Esophagus squamous epithelium (tissue), 5 donors: ENCODE results near the gene PROCA1. TPM values are rescaled to one million over a fixed set of nuclear protein-coding genes. Genes with fewer than 3 reads are reported as not detected.

ENCODE experiments used
- DNase-seq: peaks from one replicate; lab custom pipeline; 2025; lab: John Stamatoyannopoulos, UW
- H3K27ac ChIP-seq, 4 donors: fragments of 200-600 bp; sonication (generic); one replicate each; pipeline ENCODE4 v1.5.1; 2016 to 2019; ENCODE audit warnings: mild to moderate bottlenecking in 1 of 4
- H3K27me3 ChIP-seq, 4 donors: fragments of 200-600 bp; sonication (generic); 1 replicate in 3 of 4; 2 replicates in 1 of 4; pipeline versions ENCODE4 v1.5.1 to v1.6.0; 2017 to 2021; ENCODE audit warnings: antibody characterized with exemption in 1 of 4
- H3K36me3 ChIP-seq, 3 donors: fragments of 200-600 bp; sonication (generic); one replicate each; pipeline ENCODE4 v1.5.1; 2016 to 2019
- H3K4me1 ChIP-seq, 3 donors: fragments of 200-600 bp; sonication (generic); one replicate each; pipeline ENCODE4 v1.5.1; 2017 to 2019
- H3K4me3 ChIP-seq, 4 donors: fragments of 200-600 bp; sonication (generic); 1 replicate in 3 of 4; 2 replicates in 1 of 4; pipeline ENCODE4 v1.5.1; 2016 to 2019; ENCODE audit warnings: mild to moderate bottlenecking in 2 of 4, moderate library complexity in 1 of 4
- H3K9me3 ChIP-seq, 3 donors: fragments of 200-600 bp; sonication (generic); one replicate each; pipeline ENCODE4 v1.5.1; 2016 to 2019
- CTCF ChIP-seq, 6 experiments: fragments of 450-650 bp in 4 of 6; fragments of 200-600 bp in 2 of 6; sonication (generic) in 2 of 6; IDR thresholded peaks; one replicate each; pipeline ENCODE4 v1.5.1; 2016 to 2019; ENCODE audit warnings: antibody characterized with exemption in 6 of 6, mild to moderate bottlenecking in 4 of 6, moderate library complexity in 4 of 6
- POLR2A ChIP-seq, 4 donors: fragments of 450-650 bp; IDR thresholded peaks; one replicate each; pipeline ENCODE4 v1.6.1; 2017; ENCODE audit warnings: antibody characterized with exemption in 4 of 4, mild to moderate bottlenecking in 4 of 4, moderate library complexity in 3 of 4
- WGBS, 2 donors: methylation state at CpG; one replicate each; pipeline ENCODE4 v1.1.5; 2018; 5-methylcytosine and 5-hydroxymethylcytosine counted together
- intact Hi-C: fragments of 100-400 bp; cut with DNase I; formaldehyde crosslinking; loops from one replicate; pipeline ENCODE4 v1.15.0; 2022
- total RNA-seq, 4 donors: library from RNA; depleted of rRNA; stranded (reverse); fragments of >200 nt; gene quantifications; one replicate each; pipeline ENCODE4 v1.1.0, GENCODE V29; 2016
- donor health status: DM: yes; HTN: yes; CAD: no.

PROCA1 gene
- total RNA-seq, 4 donors from 2014 or later: 0.48 to 1.1 (median 0.64) TPM; not detected in 1

GRCh38 chr17:28689011-28689410 lies 22.7 kb downstream of the PROCA1 start:
- intact Hi-C loops: no loop called here
- Histone ChIP-seq H3K9me3 (no peaks in the 10 kb centered on the region), H3K27ac (no peak overlapping the region), H3K4me1 (peaks cover 0 to 13% (median 0%) of the 10 kb centered on the region in 3 donors), H3K36me3 (peaks cover 46 to 100% (median 89%) of the 10 kb centered on the region in 3 donors), H3K4me3 (no peak overlapping the region), H3K27me3 (no peaks in the 10 kb centered on the region)
- TF ChIP-seq POLR2A (IDR thresholded peaks at IDR 0.05) (no peak), CTCF (IDR thresholded peaks at IDR 0.05) (no peak)
- WGBS, 2 donors: 93 to 100% methylated on average over 2 to 3 of the region's 3 CpGs
- no peak for DNase-seq

GRCh38 chr17:28688481-28688880 lies 23.2 kb downstream of the PROCA1 start:
- intact Hi-C loops: no loop called here
- Histone ChIP-seq H3K4me1 (peaks cover 0 to 13% (median 0%) of the 10 kb centered on the region in 3 donors), H3K27me3 (no peaks in the 10 kb centered on the region), H3K9me3 (no peaks in the 10 kb centered on the region), H3K27ac (no peak overlapping the region), H3K4me3 (no peak overlapping the region), H3K36me3 (peaks cover 49 to 100% (median 91%) of the 10 kb centered on the region in 3 donors)
- no peak for DNase-seq
- TF ChIP-seq POLR2A (IDR thresholded peaks at IDR 0.05) (no peak), CTCF (IDR thresholded peaks at IDR 0.05) (no peak)
- 92 to 98% methylated on average over 4 of the region's 4 CpGs for WGBS, 2 donors

DNA sequence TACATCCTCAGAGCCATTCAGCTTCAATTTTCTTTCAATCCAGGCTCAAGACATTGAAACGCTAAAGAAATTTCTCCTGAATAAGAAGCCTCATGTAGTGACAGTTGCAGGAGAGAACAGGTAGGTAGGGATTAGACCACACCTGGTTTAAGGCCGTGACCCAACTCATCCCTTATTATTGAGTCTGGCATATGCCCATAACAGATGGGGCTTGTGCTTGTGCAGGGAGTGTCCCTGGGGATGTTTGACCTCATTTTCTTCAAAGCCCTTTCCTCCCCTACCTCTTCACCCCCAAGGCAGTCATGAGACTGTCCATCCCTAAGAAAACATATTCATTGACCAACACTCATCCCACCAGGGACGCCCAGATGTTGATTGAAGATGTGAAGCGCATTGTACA lies 25.4 kb downstream of the PROCA1 start:
- no peak overlapping the region for H3K4me3 ChIP-seq
- WGBS, 2 donors: 76 to 78% methylated on average over 2 to 4 of the region's 4 CpGs
- DNase-seq: no peak
- no peaks in the 10 kb centered on the region for H3K9me3 ChIP-seq
- intact Hi-C loops: no loop called here
- peaks cover 0 to 13% (median 0%) of the 10 kb centered on the region in 3 donors for H3K4me1 ChIP-seq
- TF ChIP-seq CTCF (IDR thresholded peaks at IDR 0.05) (no peak), POLR2A (IDR thresholded peaks at IDR 0.05) (no peak)
- no peak overlapping the region for H3K27ac ChIP-seq
- peaks cover 59 to 100% (median 94%) of the 10 kb centered on the region in 3 donors for H3K36me3 ChIP-seq
- no peaks in the 10 kb centered on the region for H3K27me3 ChIP-seq

- peaks cover 0 to 13% (median 0%) of the 10 kb centered on the region in 3 donors for H3K4me1 ChIP-seq
- no peaks in the 10 kb centered on the region for H3K9me3 ChIP-seq
- 83 to 86% methylated on average over 5 of the region's 5 CpGs for WGBS, 2 donors
- no peak overlapping the region for H3K27ac ChIP-seq
- H3K36me3 ChIP-seq: peaks cover 60 to 100% (median 93%) of the 10 kb centered on the region in 3 donors
- H3K4me3 ChIP-seq: no peak overlapping the region
- intact Hi-C loops: no loop called here
- H3K27me3 ChIP-seq: no peaks in the 10 kb centered on the region
- TF ChIP-seq CTCF (IDR thresholded peaks at IDR 0.05): no peak
- no peak for TF ChIP-seq POLR2A (IDR thresholded peaks at IDR 0.05)
- no peak for DNase-seq
Observed at GRCh38 chr17:28685366-28685765, 26.3 kb downstream of the PROCA1 start.

DNA sequence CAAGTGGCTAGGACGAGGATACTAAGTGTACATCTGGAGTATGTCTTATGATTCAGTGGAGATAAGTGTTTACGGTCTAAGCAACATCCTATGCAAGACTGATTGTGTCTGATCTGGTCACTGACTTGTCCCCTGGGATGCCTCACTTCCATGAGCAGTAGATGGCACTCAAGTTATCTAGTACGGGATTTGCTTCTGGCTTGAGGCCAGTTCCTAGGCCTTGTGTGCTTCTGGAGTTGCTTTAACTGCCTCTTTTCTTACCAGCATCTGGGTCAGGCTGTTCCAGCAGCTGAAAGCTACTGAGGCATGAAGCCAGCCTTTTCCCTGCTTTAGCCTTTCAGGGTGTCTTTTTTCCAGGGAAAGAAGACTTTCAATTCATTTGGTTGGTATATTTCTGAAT lies 26.7 kb downstream of the PROCA1 start:
- no peaks in the 10 kb centered on the region for H3K27me3 ChIP-seq
- WGBS, 2 donors: 60 to 76% methylated on average over 3 of the region's 3 CpGs
- H3K27ac ChIP-seq: no peak overlapping the region
- no peak overlapping the region for H3K4me3 ChIP-seq
- H3K9me3 ChIP-seq: no peaks in the 10 kb centered on the region
- intact Hi-C loops: no loop called here
- H3K36me3 ChIP-seq: peaks cover 60 to 100% (median 92%) of the 10 kb centered on the region in 3 donors
- peaks cover 0 to 13% (median 0%) of the 10 kb centered on the region in 3 donors for H3K4me1 ChIP-seq
- DNase-seq: no peak
- TF ChIP-seq POLR2A (IDR thresholded peaks at IDR 0.05) (no peak), CTCF (IDR thresholded peaks at IDR 0.05) (no peak)
